ENCODE data around the gene USP15. TPM values are rescaled to one million over a fixed set of nuclear protein-coding genes. Genes with fewer than 3 reads are reported as not detected.
"Not testable (repeated sequence)": the region's sequence is repeated elsewhere in the genome, so short reads cannot be mapped to it uniquely, and the experiment has no call there.

USP15 gene
- total RNA-seq, 1 donor from 2014 or later: 78.9 TPM

GRCh38 chr12:62438098-62438692 lies 178.0 kb downstream of the USP15 start:
- no peak for DNase-seq (ENCODE audit: low spot score)

- no peak for DNase-seq (ENCODE audit: low spot score)
Measured at GRCh38 chr12:62446754-62447452, 186.7 kb downstream of the USP15 start.

GRCh38 chr12:62448436-62448835 lies 188.2 kb downstream of the USP15 start:
- no peak for DNase-seq (ENCODE audit: low spot score)

- DNase-seq (ENCODE audit: low spot score): not testable (repeated sequence)
Measured at GRCh38 chr12:62455429-62455828, 195.2 kb downstream of the USP15 start.

GRCh38 chr12:62458626-62459025 lies 198.4 kb downstream of the USP15 start:
- DNase-seq (ENCODE audit: low spot score): no peak

GRCh38 chr12:62459976-62460375 lies 199.8 kb downstream of the USP15 start:
- no peak for DNase-seq (ENCODE audit: low spot score)

- DNase-seq (ENCODE audit: low spot score): not testable (repeated sequence)
Measured at GRCh38 chr12:62461171-62461837, 201.1 kb downstream of the USP15 start.

- not testable (repeated sequence) for DNase-seq (ENCODE audit: low spot score)
Measured at GRCh38 chr12:62463252-62463651, 203.0 kb downstream of the USP15 start.

Other genes starting within 250 kb of the USP15 start
- gene MON2, start 206.4 kb downstream of the USP15 start, total RNA-seq: 52.7 TPM

Measured in mesenteric fat pad (tissue), 1 donor.